Measurements from ENCODE around the gene CHN1.
A peak's percentile ranks its signal among the peaks of the same experiment; 100 is the strongest.

The CHN1 gene

GRCh38 chr2:174846941-174847938 lies 157.9 kb downstream of the CHN1 start:
- TF ChIP-seq, protein P1, sequence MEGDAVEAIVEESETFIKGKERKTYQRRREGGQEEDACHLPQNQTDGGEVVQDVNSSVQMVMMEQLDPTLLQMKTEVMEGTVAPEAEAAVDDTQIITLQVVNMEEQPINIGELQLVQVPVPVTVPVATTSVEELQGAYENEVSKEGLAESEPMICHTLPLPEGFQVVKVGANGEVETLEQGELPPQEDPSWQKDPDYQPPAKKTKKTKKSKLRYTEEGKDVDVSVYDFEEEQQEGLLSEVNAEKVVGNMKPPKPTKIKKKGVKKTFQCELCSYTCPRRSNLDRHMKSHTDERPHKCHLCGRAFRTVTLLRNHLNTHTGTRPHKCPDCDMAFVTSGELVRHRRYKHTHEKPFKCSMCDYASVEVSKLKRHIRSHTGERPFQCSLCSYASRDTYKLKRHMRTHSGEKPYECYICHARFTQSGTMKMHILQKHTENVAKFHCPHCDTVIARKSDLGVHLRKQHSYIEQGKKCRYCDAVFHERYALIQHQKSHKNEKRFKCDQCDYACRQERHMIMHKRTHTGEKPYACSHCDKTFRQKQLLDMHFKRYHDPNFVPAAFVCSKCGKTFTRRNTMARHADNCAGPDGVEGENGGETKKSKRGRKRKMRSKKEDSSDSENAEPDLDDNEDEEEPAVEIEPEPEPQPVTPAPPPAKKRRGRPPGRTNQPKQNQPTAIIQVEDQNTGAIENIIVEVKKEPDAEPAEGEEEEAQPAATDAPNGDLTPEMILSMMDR (IDR thresholded peaks at IDR 0.05; ENCODE audit: low read depth, low read length), result no peak
- DNase-seq (ENCODE audit: low read depth, low spot score), result peak; percentile 86
- in situ Hi-C loops (cut with HindIII; ENCODE audit: low sequenced_read_pairs), result no loop called here
- H3K4me3 ChIP-seq (ENCODE audit: low read depth, low read length), result peak overlapping the region; percentile 53

DNA sequence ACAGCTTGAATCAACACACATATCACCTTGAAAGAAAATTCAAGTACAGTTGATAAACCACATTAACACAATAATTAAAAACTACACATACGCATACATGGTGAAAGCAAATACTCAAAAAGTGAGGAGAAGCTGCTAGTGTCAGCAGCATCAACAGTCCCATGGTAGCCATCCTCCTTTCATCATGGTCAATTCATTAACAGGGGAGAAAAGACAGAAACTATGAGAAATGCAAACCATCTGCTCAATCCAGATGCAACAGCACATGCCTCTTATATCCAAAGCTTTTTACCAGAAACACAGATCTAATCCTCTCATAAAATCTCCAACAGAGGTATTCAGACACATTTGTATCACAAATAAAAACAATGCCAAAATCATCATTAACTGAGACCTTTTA lies 159.0 kb downstream of the CHN1 start:
- in situ Hi-C loops (cut with HindIII; ENCODE audit: low sequenced_read_pairs), result no loop called here
- TF ChIP-seq, protein P1 (IDR thresholded peaks at IDR 0.05; ENCODE audit: low read depth, low read length), result no peak
- no peak for DNase-seq (ENCODE audit: low read depth, low spot score)
- peak overlapping the region; percentile 53 for H3K4me3 ChIP-seq (ENCODE audit: low read depth, low read length)

DNA sequence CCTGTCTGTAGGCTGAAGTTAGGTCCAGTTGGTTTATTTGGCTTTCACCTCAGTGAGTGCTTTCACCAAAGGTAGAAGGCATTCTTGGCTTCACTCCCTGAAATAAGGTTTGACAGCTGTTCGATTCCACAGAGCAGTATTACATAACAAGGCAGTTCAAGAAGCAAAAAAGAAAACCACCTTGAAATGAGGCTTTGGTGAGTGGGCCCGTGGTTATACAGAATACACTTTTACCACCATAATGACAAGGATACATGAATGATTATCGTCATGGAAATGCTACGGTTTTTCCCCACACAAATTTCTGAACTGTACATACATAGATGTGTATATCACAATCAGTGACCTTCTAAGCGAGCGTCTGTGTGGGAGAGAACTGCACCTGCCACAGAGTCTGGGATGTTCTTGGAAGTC lies 160.9 kb downstream of the CHN1 start:
- in situ Hi-C loops (cut with HindIII; ENCODE audit: low sequenced_read_pairs), result no loop called here
- no peak overlapping the region for H3K4me3 ChIP-seq (ENCODE audit: low read depth, low read length)
- TF ChIP-seq, protein P1 (IDR thresholded peaks at IDR 0.05; ENCODE audit: low read depth, low read length), result no peak
- DNase-seq (ENCODE audit: low read depth, low spot score), result no peak

DNA sequence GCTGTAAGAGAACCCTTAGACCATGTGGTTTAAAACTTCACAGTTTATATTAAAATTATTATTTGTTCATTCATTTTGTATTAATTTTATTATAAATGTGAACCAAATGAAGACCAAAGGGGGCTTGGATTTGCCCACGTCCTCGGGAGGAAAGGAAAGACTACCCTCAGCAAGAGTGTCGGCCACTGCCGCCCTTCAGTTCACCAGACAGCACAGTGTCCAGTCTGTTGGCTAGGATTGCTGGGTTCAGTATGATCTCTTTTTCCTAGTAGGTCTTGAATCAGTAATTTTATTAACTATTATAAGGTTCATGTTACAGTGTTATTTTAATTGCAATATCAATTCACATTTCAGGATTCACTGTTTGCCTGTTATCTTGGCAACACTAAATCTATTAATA lies 162.7 kb downstream of the CHN1 start:
- no peak overlapping the region for H3K4me3 ChIP-seq (ENCODE audit: low read depth, low read length)
- in situ Hi-C loops (cut with HindIII; ENCODE audit: low sequenced_read_pairs), result no loop called here
- TF ChIP-seq, protein P1 (IDR thresholded peaks at IDR 0.05; ENCODE audit: low read depth, low read length), result no peak

DNA sequence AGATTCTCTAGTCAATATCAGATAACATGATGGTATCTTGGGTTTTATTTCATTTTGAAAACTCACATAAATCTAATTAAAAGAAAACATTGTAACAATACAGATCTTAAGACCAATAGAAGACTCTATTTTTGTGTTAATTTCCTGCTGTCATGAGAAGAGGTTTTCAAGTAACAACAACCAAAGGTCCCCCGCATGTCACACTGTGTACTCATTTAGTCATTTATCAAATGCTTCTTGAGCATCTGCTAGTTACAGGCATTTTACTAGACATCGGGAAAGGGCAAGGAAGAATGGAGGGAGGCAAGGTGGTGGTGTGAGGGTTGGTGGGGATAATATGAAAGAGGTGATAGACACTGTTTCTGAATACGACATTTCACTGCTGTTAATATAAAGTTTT lies 163.2 kb downstream of the CHN1 start:
- in situ Hi-C loops (cut with HindIII; ENCODE audit: low sequenced_read_pairs), result no loop called here
- TF ChIP-seq, protein P1 (IDR thresholded peaks at IDR 0.05; ENCODE audit: low read depth, low read length), result no peak
- no peak for DNase-seq (ENCODE audit: low read depth, low spot score)
- no peak overlapping the region for H3K4me3 ChIP-seq (ENCODE audit: low read depth, low read length)

More for the DNA sequence above, 162.7 kb downstream of the CHN1 start:
- no peak for DNase-seq (ENCODE audit: low read depth, low spot score)

DNA sequence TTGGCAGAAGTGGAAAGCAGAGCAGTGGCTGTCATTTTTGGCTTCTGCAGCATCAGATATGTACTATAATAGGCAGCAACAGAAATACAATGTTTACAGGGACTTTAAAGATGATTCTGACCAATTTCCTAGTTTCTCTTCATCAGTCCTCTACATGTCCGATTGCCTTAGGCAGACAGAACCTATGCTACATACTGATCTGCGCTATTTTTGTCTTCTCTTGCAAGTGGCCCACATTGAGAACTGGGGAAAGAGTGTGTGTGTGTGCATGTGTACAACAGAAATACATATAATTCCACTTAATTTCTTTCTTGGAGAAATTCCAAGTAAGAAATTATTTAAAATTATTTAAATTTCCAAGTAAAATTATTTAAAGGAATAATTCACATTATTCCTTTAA lies 163.8 kb downstream of the CHN1 start:
- no peak for DNase-seq (ENCODE audit: low read depth, low spot score)
- in situ Hi-C loops (cut with HindIII; ENCODE audit: low sequenced_read_pairs), result no loop called here
- TF ChIP-seq, protein P1 (IDR thresholded peaks at IDR 0.05; ENCODE audit: low read depth, low read length), result no peak
- H3K4me3 ChIP-seq (ENCODE audit: low read depth, low read length), result no peak overlapping the region
